HEK293 (cell line): Measurements from ENCODE around the gene KLHL18.

Experiments
- BCL11A ChIP-seq: fragments of 450-650 bp; formaldehyde crosslinking; IDR thresholded peaks from 2 replicates; pipeline ENCODE4 v1.5.1; 2016; ENCODE audit warnings: low read depth, missing biosample characterization, missing genetic modification characterization
- EGR2 ChIP-seq: fragments of 450-650 bp; formaldehyde crosslinking; IDR thresholded peaks from 2 replicates; pipeline ENCODE4 v1.5.1; 2016; ENCODE audit warnings: low read depth, missing biosample characterization, missing genetic modification characterization
- HOXA7 ChIP-seq: sonication (generic); formaldehyde crosslinking; IDR thresholded peaks from 2 replicates; pipeline ENCODE4 v1.8.1; 2022; ENCODE audit warnings: missing genetic modification reagents, borderline replicate concordance
- KLF8 ChIP-seq: fragments of 450-650 bp; formaldehyde crosslinking; IDR thresholded peaks from 2 replicates; pipeline ENCODE4 v1.5.1; 2016; ENCODE audit warnings: missing biosample characterization, missing genetic modification characterization
- OVOL3 ChIP-seq: fragments of 450-650 bp; formaldehyde crosslinking; IDR thresholded peaks from 2 replicates; pipeline ENCODE4 v1.5.1; 2016; ENCODE audit warnings: missing biosample characterization, missing genetic modification characterization
- WT1 ChIP-seq: fragments of 450-650 bp; formaldehyde crosslinking; IDR thresholded peaks from 2 replicates; pipeline ENCODE4 v1.5.1; 2016; ENCODE audit warnings: missing biosample characterization, missing genetic modification characterization
- YY2 ChIP-seq: fragments of 450-650 bp; formaldehyde crosslinking; IDR thresholded peaks from 2 replicates; pipeline ENCODE4 v1.5.1; 2016; ENCODE audit warnings: missing biosample characterization, missing genetic modification characterization
- ZNF133 ChIP-seq: fragments of 450-650 bp; formaldehyde crosslinking; IDR thresholded peaks from 2 replicates; pipeline ENCODE4 v1.5.1; 2016; ENCODE audit warnings: missing biosample characterization, missing genetic modification characterization
- ZNF148 ChIP-seq: fragments of 450-650 bp; formaldehyde crosslinking; IDR thresholded peaks from 2 replicates; pipeline ENCODE4 v1.5.0; 2017; ENCODE audit warnings: missing biosample characterization, missing genetic modification characterization, borderline replicate concordance
- ZNF223 ChIP-seq: fragments of 450-650 bp; formaldehyde crosslinking; IDR thresholded peaks from 2 replicates; pipeline ENCODE4 v1.5.1; 2016; ENCODE audit warnings: missing biosample characterization, missing genetic modification characterization
- ZNF239 ChIP-seq: fragments of 450-650 bp; formaldehyde crosslinking; IDR thresholded peaks from 2 replicates; pipeline ENCODE4 v1.5.1; 2016; ENCODE audit warnings: missing biosample characterization, missing genetic modification characterization
- ZNF266 ChIP-seq: fragments of 450-650 bp; formaldehyde crosslinking; IDR thresholded peaks from 2 replicates; pipeline ENCODE4 v1.5.1; 2016; ENCODE audit warnings: missing biosample characterization, missing genetic modification characterization, low read depth
- ZNF274 ChIP-seq, 2 experiments: fragments of 200-500 bp in 1 of 2; fragments of 450-650 bp in 1 of 2; sonication (Bioruptor generic) in 1 of 2; formaldehyde crosslinking in 1 of 2; IDR thresholded peaks; 2 replicates each; pipeline versions ENCODE4 v1.5.1 to v1.6.1; 2014 to 2016; ENCODE audit warnings: borderline replicate concordance in 1 of 2, inconsistent platforms in 1 of 2, low read length in 1 of 2, missing biosample characterization in 1 of 2, missing genetic modification characterization in 1 of 2
- ZNF362 ChIP-seq: fragments of 450-650 bp; formaldehyde crosslinking; IDR thresholded peaks from 2 replicates; pipeline ENCODE4 v1.5.1; 2016; ENCODE audit warnings: missing biosample characterization, missing genetic modification characterization
- ZNF426 ChIP-seq: fragments of 450-650 bp; formaldehyde crosslinking; IDR thresholded peaks from 2 replicates; pipeline ENCODE4 v1.5.1; 2017; ENCODE audit warnings: missing biosample characterization, missing genetic modification characterization, mild to moderate bottlenecking, inconsistent platforms, moderate library complexity
- ZNF473 ChIP-seq: fragments of 450-650 bp; formaldehyde crosslinking; IDR thresholded peaks from 2 replicates; pipeline ENCODE4 v1.5.1; 2017; ENCODE audit warnings: missing biosample characterization, missing genetic modification characterization
- ZNF518A ChIP-seq: fragments of 450-650 bp; formaldehyde crosslinking; conservative IDR thresholded peaks from 2 replicates; pipeline ENCODE4 v1.5.1; 2016; ENCODE audit warnings: low read depth, missing biosample characterization, missing genetic modification characterization
- ZNF830 ChIP-seq: fragments of 450-650 bp; IDR thresholded peaks from 2 replicates; pipeline ENCODE4 v1.5.0; 2018; ENCODE audit warnings: missing biosample characterization, missing genetic modification characterization, low read depth, mild to moderate bottlenecking, moderate library complexity
- ZSCAN16 ChIP-seq: fragments of 450-650 bp; formaldehyde crosslinking; IDR thresholded peaks from 2 replicates; pipeline ENCODE4 v1.5.1; 2016; ENCODE audit warnings: missing biosample characterization, missing genetic modification characterization
- TF ChIP-seq, protein P1 (sequence below): fragments of 450-650 bp; formaldehyde crosslinking; IDR thresholded peaks from 2 replicates; pipeline ENCODE4 v1.5.1; 2016; ENCODE audit warnings: missing biosample characterization, missing genetic modification characterization
- TF ChIP-seq, protein P2 (sequence below): fragments of 450-650 bp; formaldehyde crosslinking; IDR thresholded peaks from 2 replicates; pipeline ENCODE4 v1.5.1; 2017; ENCODE audit warnings: missing biosample characterization, mild to moderate bottlenecking, missing genetic modification characterization, moderate library complexity
- TF ChIP-seq, protein P3 (sequence below): fragments of 450-650 bp; IDR thresholded peaks from 2 replicates; pipeline ENCODE4 v1.5.1; 2018; ENCODE audit warnings: missing biosample characterization, missing genetic modification characterization

Gene KLHL18

DNA sequence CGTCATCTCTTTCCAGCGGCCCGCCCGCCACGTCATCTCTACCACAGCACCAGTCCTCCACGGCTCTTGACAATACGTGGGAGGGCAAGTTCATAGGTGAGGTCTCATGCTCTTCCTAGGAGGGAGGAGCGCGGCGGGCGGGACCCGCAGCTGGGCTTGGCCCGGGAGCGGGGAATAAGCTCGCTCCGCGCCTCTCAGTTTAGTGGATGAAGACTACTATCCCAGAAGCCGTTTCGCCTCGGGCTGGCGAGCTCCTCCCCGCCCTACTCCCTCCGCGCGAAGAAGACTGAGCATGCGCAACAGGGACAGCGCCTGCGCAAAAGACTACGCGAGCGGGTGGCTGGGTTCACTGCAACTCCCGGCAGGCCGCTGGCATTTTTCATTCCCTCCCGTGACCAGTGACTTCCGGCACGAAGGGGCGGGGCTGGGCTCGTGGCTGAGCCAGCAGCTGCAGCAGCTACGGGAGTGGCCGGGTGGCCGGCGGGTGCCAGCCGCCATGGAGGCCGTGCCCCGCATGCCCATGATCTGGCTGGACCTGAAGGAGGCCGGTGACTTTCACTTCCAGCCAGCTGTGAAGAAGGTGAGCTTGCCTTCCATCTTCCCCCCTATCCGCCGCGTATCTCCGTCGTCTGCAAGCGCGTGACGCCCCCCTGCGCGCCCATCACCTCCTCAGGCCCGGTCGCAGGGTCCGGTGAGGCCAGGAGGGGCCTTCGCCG lies 98.0 kb downstream of the KLHL18 start, which contains the start of gene PTPN23 (continued):
- TF ChIP-seq, protein P1, sequence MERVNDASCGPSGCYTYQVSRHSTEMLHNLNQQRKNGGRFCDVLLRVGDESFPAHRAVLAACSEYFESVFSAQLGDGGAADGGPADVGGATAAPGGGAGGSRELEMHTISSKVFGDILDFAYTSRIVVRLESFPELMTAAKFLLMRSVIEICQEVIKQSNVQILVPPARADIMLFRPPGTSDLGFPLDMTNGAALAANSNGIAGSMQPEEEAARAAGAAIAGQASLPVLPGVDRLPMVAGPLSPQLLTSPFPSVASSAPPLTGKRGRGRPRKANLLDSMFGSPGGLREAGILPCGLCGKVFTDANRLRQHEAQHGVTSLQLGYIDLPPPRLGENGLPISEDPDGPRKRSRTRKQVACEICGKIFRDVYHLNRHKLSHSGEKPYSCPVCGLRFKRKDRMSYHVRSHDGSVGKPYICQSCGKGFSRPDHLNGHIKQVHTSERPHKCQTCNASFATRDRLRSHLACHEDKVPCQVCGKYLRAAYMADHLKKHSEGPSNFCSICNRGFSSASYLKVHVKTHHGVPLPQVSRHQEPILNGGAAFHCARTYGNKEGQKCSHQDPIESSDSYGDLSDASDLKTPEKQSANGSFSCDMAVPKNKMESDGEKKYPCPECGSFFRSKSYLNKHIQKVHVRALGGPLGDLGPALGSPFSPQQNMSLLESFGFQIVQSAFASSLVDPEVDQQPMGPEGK (tag by site-specific recombination): peak; percentile 69
- TF ChIP-seq ZNF362 (tag by site-specific recombination): no peak
- TF ChIP-seq, protein P2, sequence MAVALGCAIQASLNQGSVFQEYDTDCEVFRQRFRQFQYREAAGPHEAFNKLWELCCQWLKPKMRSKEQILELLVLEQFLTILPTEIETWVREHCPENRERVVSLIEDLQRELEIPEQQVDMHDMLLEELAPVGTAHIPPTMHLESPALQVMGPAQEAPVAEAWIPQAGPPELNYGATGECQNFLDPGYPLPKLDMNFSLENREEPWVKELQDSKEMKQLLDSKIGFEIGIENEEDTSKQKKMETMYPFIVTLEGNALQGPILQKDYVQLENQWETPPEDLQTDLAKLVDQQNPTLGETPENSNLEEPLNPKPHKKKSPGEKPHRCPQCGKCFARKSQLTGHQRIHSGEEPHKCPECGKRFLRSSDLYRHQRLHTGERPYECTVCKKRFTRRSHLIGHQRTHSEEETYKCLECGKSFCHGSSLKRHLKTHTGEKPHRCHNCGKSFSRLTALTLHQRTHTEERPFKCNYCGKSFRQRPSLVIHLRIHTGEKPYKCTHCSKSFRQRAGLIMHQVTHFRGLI (tag by site-specific recombination): peak; percentile 67; the same call in 1 of the 2 replicates
- peak; percentile 51; the same call in 1 of the 2 replicates for TF ChIP-seq ZNF133 (tag by site-specific recombination)
- peak; percentile 44; the same call in 1 of the 2 replicates for TF ChIP-seq EGR2 (tag by site-specific recombination)
- TF ChIP-seq ZNF426 (tag by site-specific recombination): no peak
- TF ChIP-seq ZNF148: no peak
- 0 out of 2 replicates have a peak, but pooled peaks have one; percentile 17 for TF ChIP-seq ZNF518A (tag by site-specific recombination)
- TF ChIP-seq ZNF473: no peak
- TF ChIP-seq YY2 (tag by site-specific recombination): peak; percentile 66; the same call in 1 of the 2 replicates
- no peak for TF ChIP-seq HOXA7
- peak; percentile 59; the same call in 1 of the 2 replicates for TF ChIP-seq OVOL3 (tag by site-specific recombination)
- no peak for TF ChIP-seq ZNF266 (tag by site-specific recombination)
- peak; percentile 16; the same call in 1 of the 2 replicates for TF ChIP-seq WT1 (tag by site-specific recombination)
- peak; percentile 17; the same call in 1 of the 2 replicates for TF ChIP-seq KLF8 (tag by site-specific recombination)
- no peak for TF ChIP-seq ZNF223 (tag by site-specific recombination)
- TF ChIP-seq ZNF830 (tag by site-specific recombination): no peak
- no peak for TF ChIP-seq ZNF274 (IDR thresholded peaks at IDR 0.05; ENCODE audit: low read length)
- TF ChIP-seq ZNF274 (tag by site-specific recombination; IDR thresholded peaks at IDR 0.05; ENCODE audit: borderline replicate concordance): no peak
- no peak for TF ChIP-seq ZSCAN16 (tag by site-specific recombination)
- peak; percentile 81; the same call in 1 of the 2 replicates for TF ChIP-seq ZNF239 (tag by site-specific recombination)
- peak; percentile 79; the same call in 1 of the 2 replicates for TF ChIP-seq BCL11A (tag by site-specific recombination)
- TF ChIP-seq, protein P3, sequence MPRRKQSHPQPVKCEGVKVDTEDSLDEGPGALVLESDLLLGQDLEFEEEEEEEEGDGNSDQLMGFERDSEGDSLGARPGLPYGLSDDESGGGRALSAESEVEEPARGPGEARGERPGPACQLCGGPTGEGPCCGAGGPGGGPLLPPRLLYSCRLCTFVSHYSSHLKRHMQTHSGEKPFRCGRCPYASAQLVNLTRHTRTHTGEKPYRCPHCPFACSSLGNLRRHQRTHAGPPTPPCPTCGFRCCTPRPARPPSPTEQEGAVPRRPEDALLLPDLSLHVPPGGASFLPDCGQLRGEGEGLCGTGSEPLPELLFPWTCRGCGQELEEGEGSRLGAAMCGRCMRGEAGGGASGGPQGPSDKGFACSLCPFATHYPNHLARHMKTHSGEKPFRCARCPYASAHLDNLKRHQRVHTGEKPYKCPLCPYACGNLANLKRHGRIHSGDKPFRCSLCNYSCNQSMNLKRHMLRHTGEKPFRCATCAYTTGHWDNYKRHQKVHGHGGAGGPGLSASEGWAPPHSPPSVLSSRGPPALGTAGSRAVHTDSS (tag by site-specific recombination): peak; percentile 29; the same call in 1 of the 2 replicates
